ENCODE results near the gene CRYBB2. TPM values are rescaled to one million over a fixed set of nuclear protein-coding genes. Genes with fewer than 3 reads are reported as not detected.
"Not testable (repeated sequence)": the region's sequence is repeated elsewhere in the genome, so short reads cannot be mapped to it uniquely, and the experiment has no call there.

The CRYBB2 gene
- total RNA-seq, 1 donor from 2014 or later, result not detected

GRCh38 chr22:25228822-25229221, 9.4 kb downstream of the CRYBB2 start:
- DNase-seq (ENCODE audit: low spot score in 2 of 2), result no peak
- TF ChIP-seq, protein P1, sequence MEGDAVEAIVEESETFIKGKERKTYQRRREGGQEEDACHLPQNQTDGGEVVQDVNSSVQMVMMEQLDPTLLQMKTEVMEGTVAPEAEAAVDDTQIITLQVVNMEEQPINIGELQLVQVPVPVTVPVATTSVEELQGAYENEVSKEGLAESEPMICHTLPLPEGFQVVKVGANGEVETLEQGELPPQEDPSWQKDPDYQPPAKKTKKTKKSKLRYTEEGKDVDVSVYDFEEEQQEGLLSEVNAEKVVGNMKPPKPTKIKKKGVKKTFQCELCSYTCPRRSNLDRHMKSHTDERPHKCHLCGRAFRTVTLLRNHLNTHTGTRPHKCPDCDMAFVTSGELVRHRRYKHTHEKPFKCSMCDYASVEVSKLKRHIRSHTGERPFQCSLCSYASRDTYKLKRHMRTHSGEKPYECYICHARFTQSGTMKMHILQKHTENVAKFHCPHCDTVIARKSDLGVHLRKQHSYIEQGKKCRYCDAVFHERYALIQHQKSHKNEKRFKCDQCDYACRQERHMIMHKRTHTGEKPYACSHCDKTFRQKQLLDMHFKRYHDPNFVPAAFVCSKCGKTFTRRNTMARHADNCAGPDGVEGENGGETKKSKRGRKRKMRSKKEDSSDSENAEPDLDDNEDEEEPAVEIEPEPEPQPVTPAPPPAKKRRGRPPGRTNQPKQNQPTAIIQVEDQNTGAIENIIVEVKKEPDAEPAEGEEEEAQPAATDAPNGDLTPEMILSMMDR (IDR thresholded peaks at IDR 0.05), result no peak
- Histone ChIP-seq H3K9me3 (no peaks in the 10 kb centered on the region), H3K27me3 (no peaks in the 10 kb centered on the region), H3K36me3 (no peaks in the 10 kb centered on the region), H3K4me1 (no peaks in the 10 kb centered on the region), H3K4me3 (no peak overlapping the region), H3K27ac (no peak overlapping the region)
- intact Hi-C loops (cut with DNase I), result no loop called here

GRCh38 chr22:25230760-25231159, 11.3 kb downstream of the CRYBB2 start:
- H3K4me1 ChIP-seq, H3K4me3 ChIP-seq: not testable (repeated sequence)

GRCh38 chr22:25232301-25232700, 12.9 kb downstream of the CRYBB2 start:
- Histone ChIP-seq H3K4me1 (no peaks in the 10 kb centered on the region), H3K9me3 (no peaks in the 10 kb centered on the region), H3K4me3 (no peak overlapping the region), H3K36me3 (no peaks in the 10 kb centered on the region), H3K27ac (no peak overlapping the region), H3K27me3 (no peaks in the 10 kb centered on the region)
- DNase-seq (ENCODE audit: low spot score in 2 of 2), result no peak
- TF ChIP-seq, protein P1 (IDR thresholded peaks at IDR 0.05), result no peak
- intact Hi-C loops (cut with DNase I), result no loop called here

More at GRCh38 chr22:25230760-25231159, 11.3 kb downstream of the CRYBB2 start:
- H3K27ac ChIP-seq; H3K9me3 ChIP-seq; intact Hi-C loops (cut with DNase I); DNase-seq (ENCODE audit: low spot score in 2 of 2); H3K36me3 ChIP-seq; H3K27me3 ChIP-seq: not testable (repeated sequence)

DNA sequence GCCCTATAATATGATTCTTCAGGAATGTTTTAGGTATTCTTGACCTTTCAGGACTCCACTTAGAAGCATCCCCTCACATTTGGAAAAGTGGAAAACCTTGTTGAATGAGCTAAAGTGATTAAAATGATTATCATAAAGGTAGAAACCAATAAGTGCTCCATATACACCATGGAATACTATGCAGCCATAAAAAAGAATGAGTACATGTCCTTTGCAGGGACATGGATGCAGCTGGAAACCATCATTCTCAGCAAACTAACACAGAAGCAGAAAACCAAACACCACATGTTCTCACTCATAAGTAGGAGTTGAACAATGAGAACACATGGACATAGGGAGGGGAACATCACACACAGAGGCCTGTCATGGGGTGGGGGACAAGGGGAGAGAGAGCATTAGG, 14.3 kb downstream of the CRYBB2 start:
- H3K9me3 ChIP-seq; intact Hi-C loops (cut with DNase I); H3K36me3 ChIP-seq; H3K27ac ChIP-seq; H3K4me3 ChIP-seq; H3K27me3 ChIP-seq; DNase-seq (ENCODE audit: low spot score in 2 of 2); H3K4me1 ChIP-seq: not testable (repeated sequence)

- Histone ChIP-seq H3K4me3 (no peak overlapping the region), H3K9me3 (no peaks in the 10 kb centered on the region), H3K4me1 (no peaks in the 10 kb centered on the region), H3K27ac (no peak overlapping the region), H3K27me3 (no peaks in the 10 kb centered on the region), H3K36me3 (no peaks in the 10 kb centered on the region)
- TF ChIP-seq, protein P1 (IDR thresholded peaks at IDR 0.05), result peak; percentile 30 to 52 (median 41)
- DNase-seq (ENCODE audit: low spot score in 2 of 2), result peak in 1 of 2 donors; percentile 71
- intact Hi-C loops (cut with DNase I), result no loop called here
Measured at GRCh38 chr22:25235547-25236290, 16.3 kb downstream of the CRYBB2 start.

DNA sequence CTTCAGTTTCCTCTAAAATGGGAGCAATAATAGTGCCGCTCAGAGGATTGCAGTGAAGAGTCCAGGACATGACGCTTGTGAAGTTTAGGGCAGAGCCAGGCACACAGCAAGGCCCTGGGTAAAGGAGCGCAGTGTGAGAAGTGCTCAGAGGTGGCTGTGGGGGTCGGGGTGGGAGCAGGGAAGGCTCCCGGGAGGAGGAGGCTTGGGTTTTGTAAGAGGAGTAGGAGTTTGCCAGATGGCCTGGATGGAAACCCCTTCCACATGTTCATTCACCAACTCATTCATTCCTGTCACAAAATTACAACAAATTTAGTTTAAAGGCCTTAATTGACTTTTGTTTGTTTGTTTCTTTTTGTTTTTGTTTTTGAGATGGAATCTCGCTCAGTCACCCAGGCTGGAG, 17.0 kb downstream of the CRYBB2 start:
- Histone ChIP-seq H3K27me3 (no peaks in the 10 kb centered on the region), H3K4me3 (no peak overlapping the region), H3K4me1 (no peaks in the 10 kb centered on the region), H3K9me3 (no peaks in the 10 kb centered on the region), H3K27ac (no peak overlapping the region), H3K36me3 (no peaks in the 10 kb centered on the region)
- no peak for DNase-seq (ENCODE audit: low spot score in 2 of 2)
- intact Hi-C loops (cut with DNase I), result no loop called here
- TF ChIP-seq, protein P1 (IDR thresholded peaks at IDR 0.05), result no peak

Measured in ascending aorta (tissue), 2 donors.